Stimulated activated CD8-positive, alpha-beta memory T cell treated with anti-CD3 and anti-CD28 coated beads, Interleukin-4, amount 100 ng/mL, for 48 hours (primary cell): Measurements from ENCODE around the gene DLG2.

ENCODE experiments used
- DNase-seq: peaks from one replicate; pipeline ENCODE4 v3.0.0-alpha.2; 2020

Gene DLG2

DNA sequence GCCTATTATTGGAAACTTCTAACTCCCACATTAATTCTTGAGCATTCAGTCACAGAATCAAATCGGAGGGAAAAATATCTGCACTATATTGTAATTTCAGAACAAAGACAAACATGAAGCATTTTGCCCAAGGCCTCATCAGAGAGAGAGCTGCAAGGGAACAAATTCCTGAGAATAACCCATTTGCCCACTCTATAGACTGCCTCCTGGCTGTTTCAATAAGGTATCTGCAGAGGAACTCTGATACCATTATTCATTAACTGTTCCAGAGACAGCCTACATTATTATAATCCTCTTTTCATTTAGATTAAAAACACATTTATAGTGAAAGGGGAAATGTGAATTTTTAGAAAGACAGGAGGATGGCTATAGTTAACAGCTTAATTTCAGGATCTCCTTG lies 663.9 kb downstream of the DLG2 start:
- no peak for DNase-seq

DNA sequence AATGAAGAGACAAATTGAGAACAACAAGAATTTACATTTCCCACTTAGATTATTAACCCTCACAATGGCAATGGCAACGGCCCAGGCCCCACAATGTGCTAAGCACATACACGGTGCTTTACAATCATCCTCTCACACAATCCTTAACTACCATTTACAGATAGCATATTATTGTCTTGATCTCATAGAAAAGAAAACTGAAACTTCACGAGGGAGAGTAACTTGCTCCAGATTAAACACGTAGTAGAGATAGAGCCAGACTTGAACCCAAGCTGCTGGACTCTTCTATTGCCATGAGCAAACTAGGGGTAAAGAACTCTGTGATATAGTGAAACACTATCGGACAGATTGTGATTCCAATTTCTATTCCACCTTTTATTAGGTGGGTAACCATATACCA lies 665.1 kb downstream of the DLG2 start:
- no peak for DNase-seq

DNA sequence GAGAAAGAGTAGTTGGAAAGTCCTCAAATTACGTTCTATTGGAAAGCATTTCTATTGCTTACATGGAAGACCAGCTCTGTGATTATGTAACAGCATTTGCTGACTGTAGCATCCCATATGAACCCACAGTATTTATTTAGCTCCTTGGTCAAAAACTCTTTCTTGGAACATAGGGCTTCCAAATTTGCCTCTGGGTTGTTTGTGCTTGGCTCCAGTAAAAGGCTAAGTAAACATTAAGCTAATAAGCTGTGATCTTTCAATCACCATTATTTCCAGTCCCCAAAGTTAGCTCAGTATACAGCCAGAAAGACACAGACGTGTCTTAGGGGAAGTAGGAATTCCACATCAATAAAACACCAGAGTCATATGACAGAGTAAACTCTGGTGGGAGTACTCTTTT lies 668.8 kb downstream of the DLG2 start:
- DNase-seq, result no peak

DNA sequence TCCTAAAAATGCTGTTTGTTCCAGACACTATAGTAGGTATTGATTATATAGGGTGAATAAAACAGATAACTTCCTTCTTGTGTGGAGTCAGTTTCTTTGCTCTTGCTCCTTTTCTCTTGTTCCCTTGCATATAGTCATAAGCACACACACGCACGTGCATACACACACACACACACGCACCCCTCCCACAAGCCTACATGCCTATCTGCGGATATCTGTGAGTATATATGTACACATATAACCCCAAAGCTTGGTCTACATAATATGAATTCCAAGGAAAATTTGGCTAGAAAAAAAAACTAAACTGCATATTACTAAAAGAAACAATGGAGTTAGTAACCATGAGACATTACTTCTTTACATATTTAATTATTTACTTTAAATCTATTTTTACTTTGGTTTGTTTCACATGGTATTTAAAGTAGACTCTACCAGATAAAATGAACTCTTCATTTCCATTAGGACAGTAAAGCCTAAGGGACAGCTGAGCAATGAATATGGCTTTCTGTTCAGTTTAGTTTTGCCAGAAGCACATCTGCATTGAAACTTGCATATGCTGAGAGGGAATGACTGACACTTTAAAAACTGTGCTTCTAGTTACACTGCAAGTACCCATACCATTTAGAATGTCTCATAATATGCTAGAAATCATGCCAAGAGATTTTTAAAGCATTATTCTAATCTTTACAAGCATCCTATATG lies 676.4 kb downstream of the DLG2 start:
- no peak for DNase-seq

DNA sequence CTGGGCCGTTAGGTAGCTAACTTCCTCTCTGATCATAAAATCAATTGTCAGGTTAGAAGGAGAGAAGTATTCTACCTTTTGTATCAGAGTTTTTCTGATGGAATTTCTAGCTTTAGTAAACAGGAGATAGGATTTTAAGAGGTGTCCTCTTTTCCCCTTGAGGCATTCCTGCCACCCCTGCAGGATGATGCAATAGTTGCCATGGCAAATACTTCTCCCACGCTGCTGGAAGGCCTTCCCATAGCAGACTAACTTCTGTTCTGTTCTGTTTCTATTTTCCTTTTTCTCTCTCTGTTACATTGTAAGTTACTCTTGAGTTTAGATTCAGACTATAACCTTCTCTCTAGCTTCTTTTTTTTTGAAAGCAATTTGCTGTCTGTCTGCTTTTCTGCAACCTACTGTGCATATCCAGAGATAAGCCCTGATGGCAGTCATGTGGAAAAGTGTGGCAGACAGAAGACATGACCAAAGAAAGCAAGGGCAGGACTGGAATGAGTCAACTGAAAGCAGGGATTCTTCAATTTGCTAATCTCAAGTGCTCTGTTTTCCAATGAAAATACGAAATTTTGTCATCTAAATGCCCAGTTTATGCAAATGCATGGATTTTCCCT lies 679.1 kb downstream of the DLG2 start:
- DNase-seq, result no peak

DNA sequence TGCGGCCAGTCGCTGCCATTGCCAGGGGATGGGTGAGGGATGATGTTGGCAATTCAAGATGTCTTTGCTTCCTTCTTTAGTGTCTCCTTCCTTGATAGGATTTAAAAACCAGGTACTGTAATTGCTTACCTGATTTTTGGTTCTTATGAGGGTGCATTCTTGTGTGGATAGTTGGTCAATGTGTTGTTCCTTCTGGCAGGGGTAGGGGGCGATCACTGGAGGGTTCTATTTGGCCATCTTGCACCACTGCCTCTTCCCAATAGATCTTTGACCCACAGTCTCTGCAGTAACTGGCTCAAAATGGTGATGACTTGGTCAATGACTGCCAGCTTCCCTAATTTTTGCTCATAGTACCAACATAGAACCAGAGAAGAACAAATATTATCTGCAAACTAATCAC lies 680.1 kb downstream of the DLG2 start:
- DNase-seq, result no peak

DNA sequence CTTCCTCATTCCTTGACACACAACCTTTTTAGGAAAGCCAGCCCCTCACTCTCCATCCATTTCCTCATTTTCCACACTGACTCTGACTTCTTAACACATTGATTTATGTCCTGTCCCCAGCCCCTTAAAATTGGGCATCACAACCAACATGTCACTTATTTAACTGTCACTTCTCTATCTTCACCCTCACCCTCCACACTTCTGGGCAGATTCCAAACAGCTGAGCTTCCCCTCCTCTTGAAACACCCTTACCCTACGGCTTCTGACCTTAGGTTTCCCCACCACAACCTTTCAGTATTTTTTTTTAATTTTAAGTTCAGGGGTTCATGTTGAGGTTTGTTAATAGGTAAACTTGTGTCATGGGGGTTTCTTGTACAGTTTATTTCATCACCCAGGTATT lies 696.3 kb downstream of the DLG2 start:
- no peak for DNase-seq

DNA sequence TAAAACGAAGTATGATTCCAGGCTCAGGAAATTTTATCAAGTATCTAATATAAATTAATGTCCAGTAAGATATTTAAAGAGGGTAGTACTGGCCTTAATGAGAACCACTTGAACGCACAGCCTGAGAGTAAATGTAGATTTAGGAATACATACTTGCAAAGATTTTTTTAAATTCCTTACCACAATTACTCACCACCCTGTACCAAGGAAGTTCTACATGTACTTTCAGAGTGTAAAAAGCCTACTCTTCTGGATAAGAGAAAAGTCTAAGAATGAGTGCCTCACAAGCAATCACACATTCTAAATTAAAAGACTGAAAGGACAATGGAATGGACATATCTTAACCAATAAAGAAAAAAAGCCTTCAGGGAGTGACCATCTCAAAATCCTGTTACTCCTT lies 697.4 kb downstream of the DLG2 start:
- DNase-seq, result no peak

DNA sequence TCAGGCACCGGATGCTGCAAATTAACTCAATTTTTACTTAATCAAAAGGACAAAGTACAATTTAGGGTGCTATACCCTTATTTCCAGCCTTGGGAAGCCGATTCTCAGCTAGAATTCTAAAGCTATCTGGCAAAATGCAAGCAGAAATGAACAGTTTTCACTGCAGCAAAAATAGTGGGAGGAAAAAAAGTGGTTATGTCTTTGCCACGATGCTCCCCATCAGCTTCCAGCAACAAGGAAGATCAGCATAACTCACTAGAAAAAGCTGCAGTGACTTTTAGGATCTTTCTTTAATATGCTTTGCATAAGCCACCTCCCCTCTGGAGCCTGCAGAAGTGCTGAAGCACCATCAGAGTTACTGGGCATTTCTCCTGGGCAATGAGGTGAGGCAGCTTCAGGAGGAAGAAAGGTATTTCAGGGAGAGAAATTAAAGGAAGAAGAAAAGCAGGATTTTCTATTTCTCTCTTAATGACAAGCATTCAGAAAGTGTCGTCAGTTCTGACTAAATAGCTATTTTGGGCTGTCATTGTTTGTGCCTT lies 702.9 kb downstream of the DLG2 start:
- DNase-seq, result no peak

DNA sequence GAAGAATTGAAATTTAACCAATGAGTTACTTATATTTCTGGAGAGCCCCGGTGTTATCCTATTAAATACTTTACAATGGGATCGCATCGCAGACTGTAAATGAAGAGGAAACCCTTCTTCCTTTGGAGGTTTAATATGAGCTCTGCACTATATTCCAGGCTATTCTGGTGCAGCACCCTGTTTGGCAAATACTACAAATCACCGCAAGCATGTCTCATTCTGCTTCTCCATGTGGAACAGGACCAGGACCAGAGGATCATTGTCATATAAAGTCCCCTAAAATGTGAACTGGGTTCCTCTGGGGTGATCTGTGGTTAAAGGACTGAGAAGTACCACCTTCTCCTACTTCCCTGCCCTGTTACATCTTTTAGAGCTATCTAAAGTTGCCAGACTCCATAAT lies 703.7 kb downstream of the DLG2 start:
- DNase-seq, result no peak

DNA sequence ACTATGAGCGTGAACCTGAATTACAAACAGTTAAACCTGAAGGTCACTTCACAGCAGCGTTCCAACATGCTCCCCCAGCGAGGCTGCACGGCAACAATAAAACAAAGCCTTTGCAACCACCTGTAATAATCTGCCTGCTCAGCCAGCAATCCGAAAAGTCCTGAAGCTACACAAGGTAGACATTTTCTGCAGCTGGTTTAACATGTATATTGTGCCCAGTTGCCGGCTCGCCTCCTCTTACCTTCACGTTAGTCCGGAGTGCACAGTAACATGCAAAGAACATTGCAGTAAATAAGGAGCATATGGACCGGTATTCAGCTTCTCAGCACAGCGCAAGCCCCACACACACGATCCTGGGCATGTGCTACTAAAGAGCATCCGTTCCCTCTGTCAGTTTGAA lies 704.3 kb downstream of the DLG2 start:
- no peak for DNase-seq

DNA sequence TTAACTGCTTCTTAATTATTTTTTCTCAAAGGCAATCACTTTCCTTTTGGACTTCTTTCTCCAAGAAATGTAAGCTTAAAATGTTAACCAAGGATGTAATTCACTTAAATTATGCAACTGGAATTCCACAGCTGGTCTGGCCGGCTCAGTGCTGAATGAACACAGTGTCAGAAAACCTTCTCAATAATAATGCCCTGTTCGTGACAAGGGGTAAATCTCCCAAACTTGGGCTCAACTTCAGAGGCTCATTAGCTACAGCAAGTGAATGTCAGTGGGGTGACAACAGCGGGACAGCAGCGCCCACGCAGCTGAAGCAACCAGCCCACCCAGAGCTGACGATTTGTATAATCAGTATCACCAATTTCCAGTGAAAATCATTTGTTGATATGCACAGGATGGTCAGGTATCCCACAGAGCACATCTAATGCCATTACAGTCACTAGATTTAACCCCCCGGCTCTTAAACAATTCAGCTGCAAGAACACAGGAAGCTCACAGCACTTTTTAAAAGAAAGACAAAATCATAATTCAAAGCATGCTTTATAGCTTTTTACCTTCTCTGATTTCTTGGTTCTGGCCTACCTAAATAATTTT lies 704.8 kb downstream of the DLG2 start:
- DNase-seq, result no peak

DNA sequence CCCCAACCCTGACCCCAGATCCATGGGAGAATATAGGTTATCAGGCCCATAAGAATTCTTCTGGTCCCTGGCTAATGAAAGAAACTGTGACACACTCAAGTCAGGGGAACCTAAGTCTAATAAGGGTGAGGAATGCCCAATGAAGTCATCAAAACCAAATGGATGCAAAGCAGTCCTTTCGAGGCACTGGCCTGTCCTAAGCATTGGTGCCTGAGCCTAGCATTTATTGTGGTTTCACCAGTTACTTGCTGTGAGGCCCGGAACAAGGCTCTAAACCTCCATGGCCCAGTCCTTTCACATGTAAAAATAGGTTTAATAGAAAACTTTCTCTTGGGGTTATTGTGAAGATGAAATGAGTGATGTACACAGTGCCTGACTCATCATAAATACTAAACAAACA lies 712.6 kb downstream of the DLG2 start:
- no peak for DNase-seq

DNA sequence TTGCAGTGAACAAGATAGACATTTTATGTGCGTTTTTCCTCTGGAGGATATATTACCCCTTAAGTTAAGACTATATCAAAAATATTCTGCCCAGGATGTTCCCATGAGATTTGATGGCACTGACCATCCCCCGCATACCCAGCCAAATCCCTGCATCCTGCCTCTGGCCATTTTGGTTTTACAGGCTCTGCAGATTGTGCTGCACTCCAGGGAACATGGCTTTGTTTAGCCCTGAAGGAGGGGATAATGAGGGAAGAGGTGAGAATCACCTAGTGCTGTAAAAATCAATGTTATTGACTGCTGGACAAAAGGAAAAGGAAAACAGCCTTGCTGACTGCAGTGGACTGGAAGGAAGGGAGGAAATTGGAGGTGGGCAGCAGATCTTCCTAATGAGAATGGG lies 717.4 kb downstream of the DLG2 start:
- no peak for DNase-seq

DNA sequence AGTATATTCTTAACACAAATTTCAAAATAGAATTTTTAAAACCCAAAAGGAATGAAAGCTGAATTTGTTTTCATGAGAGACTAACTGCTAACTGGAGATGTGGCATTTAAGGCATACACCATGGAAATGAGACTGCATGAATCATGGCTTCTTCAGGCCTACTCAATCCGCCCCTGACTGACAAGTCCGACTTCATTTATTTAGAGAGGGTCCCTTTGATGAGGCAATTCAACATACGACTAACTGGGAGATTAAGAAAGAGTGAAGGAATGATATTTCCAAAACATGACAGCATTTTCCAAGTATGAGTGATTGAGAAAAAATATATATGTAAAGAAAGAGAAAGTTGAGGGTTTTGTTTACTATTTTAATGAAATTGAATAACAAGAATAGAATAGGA lies 720.1 kb downstream of the DLG2 start:
- DNase-seq, result no peak

DNA sequence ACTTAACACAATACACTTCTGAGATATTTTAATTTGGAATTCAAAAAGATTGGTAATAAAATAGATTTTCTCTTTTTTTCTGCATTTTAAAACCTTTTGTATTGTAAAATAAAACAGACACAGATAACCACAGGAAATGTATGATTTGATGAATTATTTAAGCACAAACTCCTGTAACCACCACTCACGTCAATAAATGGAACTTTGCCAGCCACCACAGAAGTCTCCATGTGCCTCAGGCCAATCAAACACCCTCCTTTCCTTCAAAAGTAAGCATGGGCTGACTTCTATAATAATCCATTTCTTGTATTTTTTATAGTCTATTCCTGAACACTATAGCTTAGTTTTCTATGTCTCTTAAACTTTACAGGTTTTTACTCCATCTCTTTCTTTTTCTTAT lies 721.7 kb downstream of the DLG2 start:
- DNase-seq, result no peak

DNA sequence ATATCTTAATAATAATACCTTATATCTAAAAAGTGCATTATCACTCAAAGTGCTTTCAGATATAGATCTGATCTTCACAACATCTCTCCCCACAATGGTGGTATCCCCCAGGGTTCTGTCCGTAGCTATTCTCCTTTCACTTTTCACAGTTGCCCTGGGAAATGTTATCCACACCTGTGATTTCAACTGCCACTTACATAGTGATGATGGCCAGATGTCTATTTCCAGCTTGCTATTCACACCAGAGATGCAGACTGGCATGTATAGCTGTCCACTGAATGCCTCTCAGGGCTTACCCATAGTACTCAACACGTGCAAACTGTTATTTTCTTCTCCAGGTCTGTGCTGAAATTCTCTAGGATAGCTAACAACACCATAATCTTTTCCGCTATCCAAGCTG lies 724.7 kb downstream of the DLG2 start:
- no peak for DNase-seq

DNA sequence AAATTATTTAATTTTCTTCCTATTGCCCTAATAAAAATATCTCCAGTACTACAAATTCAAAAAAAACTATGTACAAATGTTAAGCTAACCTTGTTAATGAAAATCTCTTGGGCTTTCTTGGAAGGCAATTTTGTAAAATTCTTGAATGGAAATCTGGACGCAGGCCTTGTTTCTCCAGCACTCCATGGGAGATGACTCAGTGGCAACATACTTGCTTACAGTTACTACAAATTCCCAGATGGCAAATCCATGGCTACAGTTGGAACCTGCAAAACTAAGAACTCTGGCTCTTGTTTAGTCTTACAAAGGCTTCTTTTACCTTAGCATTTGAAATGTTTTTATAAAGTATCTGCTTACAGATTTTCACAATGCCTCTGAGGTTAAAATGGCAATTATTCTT lies 725.2 kb downstream of the DLG2 start:
- no peak for DNase-seq

DNA sequence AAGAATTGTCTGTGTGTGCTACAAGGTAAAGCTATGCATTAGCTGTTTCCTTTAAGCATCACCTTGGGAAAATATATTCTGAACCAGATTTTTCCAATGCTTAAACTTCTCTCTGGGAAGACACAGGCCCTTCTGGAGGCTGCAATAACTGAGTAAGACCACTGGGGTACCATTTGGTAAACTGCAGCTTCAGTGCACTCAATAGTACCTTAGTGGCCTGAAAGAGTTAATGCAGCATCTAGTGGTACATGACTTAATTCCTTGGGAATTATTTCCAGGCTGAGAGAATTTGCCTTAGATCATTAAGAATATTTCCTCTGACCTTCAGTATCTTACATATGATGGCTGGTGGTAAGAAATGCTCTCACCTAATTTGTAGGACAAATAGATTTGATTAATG lies 727.4 kb downstream of the DLG2 start:
- DNase-seq, result no peak

DNA sequence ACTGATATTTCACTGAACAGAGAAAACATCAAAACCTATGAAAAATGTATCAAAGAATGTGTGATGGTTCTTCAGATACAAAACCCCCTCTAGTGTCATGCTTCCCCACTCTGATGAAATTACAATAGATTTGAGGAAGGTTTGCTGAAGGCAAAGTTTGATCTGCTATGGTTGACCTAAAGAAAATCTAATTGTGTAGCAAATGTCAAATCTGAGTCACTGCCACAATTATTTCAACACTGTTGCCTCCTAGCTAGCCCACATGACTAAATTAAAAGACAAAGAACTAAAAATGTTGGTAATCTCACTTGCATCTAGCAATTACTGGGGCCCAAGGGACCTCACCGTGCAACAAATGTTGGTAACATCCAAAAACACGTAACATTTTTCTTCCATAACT lies 728.0 kb downstream of the DLG2 start:
- DNase-seq, result no peak

DNA sequence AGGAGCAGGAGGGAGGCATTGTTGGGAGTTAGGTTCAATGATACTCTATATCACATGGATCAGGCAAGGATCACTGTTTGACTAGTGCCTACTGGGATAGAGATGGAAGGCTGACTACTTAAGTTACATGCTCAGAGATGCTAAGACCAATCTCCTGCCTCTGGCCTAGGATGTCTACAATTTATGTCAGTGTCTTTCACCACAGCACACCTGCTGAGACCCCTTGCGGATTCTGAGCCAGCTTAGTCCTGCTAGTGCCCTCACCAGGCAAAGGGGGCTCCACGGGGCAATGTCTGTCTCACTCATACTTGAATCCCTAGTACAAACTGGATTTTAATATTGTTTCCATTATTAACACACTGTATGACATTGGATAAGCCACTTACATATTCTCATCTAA lies 732.5 kb downstream of the DLG2 start:
- no peak for DNase-seq

DNA sequence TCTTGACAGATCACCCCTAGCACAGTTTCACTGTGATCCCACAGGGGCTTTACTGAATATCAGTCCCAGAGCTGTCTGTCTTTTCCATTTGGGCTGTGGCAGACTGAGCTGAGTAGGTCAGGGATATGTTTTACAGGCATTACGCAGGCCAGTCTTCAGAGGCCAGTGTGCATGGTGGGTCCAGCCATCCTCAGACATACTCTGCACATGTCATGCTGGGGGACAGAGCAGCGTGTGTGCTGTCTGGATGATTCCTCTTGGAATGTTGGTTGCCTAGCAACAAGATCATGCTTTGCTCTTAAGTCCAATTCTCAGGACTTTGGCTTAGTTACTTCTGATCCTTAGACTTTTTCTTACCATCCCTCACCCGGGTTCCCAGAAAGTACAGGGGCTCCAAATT lies 736.5 kb downstream of the DLG2 start:
- DNase-seq, result no peak

DNA sequence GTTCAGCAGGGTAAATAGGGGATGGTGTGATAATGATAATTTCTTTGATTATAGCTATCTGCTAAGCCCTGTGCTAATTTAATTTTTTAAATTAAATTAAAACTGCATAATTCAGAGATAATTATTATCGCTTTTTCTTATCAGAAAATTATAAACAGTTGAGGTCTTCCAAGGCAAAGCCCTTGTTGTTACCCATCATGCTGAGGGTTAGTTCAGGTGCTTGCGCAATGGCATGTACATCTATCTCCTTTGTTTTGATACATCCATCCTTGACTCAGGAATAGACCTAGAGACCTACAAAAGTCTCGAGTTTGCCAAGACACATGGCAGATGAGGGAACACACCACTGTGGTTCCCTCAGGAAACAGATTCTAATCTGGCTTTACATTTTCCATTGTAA lies 737.6 kb downstream of the DLG2 start:
- DNase-seq, result no peak

DNA sequence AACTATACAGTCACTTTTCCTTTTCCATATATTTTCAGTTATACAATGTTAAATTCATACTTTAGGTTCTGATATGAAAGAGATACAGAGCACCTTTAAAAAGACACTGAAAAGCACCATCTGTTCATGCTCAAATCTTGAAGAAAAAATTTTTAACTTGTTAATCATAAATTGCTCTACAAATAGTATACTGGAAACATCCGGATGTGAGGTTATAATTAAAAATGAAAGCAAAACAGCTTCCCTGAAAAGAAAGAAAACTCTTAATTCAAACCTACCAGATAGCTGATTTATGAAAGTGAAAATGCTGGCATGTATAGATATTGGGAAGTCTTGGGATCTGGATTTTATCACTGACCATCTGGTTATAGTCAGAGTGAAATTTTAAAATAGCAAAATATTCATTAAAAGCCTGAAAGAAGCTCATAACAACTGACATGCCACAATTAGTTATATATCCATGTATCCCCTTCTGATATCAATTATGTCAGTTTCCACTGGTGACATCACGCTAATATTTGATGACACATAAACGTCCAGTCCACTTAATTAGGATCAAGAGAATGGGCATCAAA lies 740.0 kb downstream of the DLG2 start:
- DNase-seq, result no peak
